HepG2 (cell line): Measurements from ENCODE around the gene DRAM1. TPM values are rescaled to one million over a fixed set of nuclear protein-coding genes. Genes with fewer than 3 reads are reported as not detected.

Experiments
- ATAC-seq: fragments of 200-7000 bp; cut with Tn5 transposase; 3 replicates; pipeline ENCODE4 v1.9.1; 2020; ENCODE audit warnings: mild to moderate bottlenecking, moderate library complexity
- BruUV-seq: library from RNA; stranded (reverse); fragments of 400-500 nt; replicated peaks from 2 replicates; lab custom pipeline; 2021; lab: Mats Ljungman, UMichigan
- CTCF ChIA-PET: fragments of 300-600 bp; formaldehyde crosslinking; extraction: SDS; loops from one replicate; lab custom pipeline; 2021; ENCODE audit warnings: low total read pairs, inconsistent platforms, low intra/inter-chr PET ratio; lab: Yijun Ruan, JAX
- POLR2A ChIA-PET: fragments of 350-600 bp; sonication (Branson Sonifier 250); formaldehyde crosslinking; loops from one replicate; lab custom pipeline; 2020; ENCODE audit warnings: antibody characterized with exemption, inconsistent platforms; lab: Yijun Ruan, JAX
- DNase-seq: peaks from one replicate; pipeline ENCODE4 v3.0.0-alpha.2; 2015; ENCODE audit warnings: low spot score
- FAIRE-seq: peaks from 3 replicates; lab custom pipeline; 2011; peaks lifted over from hg19 to GRCh38; lab: Jason Lieb, UNC
- H2AFZ ChIP-seq: one replicate; pipeline ENCODE4 v1.6.1; 2011; ENCODE audit warnings: low read length, inconsistent platforms
- H3K27ac ChIP-seq: fragments of 300-600 bp; 3 replicates; pipeline ENCODE4 v1.8.0; 2011; ENCODE audit warnings: mixed run types, mild to moderate bottlenecking, mixed read lengths, low read length, inconsistent platforms; ENCODE audit not compliant: insufficient read depth; ENCODE audit errors: extremely low read length
- H3K27me3 ChIP-seq, 2 experiments: fragments of 200-600 bp in 1 of 2; 2 replicates in 1 of 2; 3 replicates in 1 of 2; pipeline versions ENCODE4 v1.6.0 to v1.8.0; 2011; ENCODE audit warnings: low read length in 2 of 2, mild to moderate bottlenecking in 2 of 2, moderate library complexity in 2 of 2, inconsistent platforms in 1 of 2; ENCODE audit not compliant: insufficient read depth in 2 of 2, control insufficient read depth in 1 of 2
- H3K36me3 ChIP-seq, 2 experiments: fragments of 200-600 bp in 1 of 2; replicated peaks in 1 of 2; 2 replicates in 1 of 2; 3 replicates in 1 of 2; pipeline versions ENCODE4 v1.5.1 to v1.8.0; 2011; ENCODE audit warnings: low read length in 2 of 2, inconsistent platforms in 1 of 2; ENCODE audit not compliant: insufficient read depth in 2 of 2, control insufficient read depth in 1 of 2
- H3K4me1 ChIP-seq: 2 replicates; pipeline ENCODE4 v1.5.1; 2012; ENCODE audit warnings: low read length, inconsistent platforms; ENCODE audit not compliant: insufficient read depth
- H3K4me2 ChIP-seq: 2 replicates; pipeline ENCODE4 v1.6.0; 2011; ENCODE audit warnings: low read depth, low read length, inconsistent platforms
- H3K4me3 ChIP-seq, 3 experiments: fragments of 200-600 bp in 1 of 3; sonication (generic), shearing (Covaris generic) in 1 of 3; replicated peaks in 1 of 3; 2 replicates each; pipeline ENCODE4 v1.5.1; 2011 to 2016; ENCODE audit warnings: low read length in 3 of 3, inconsistent platforms in 2 of 3, low read depth in 2 of 3, mild to moderate bottlenecking in 2 of 3, control low read depth in 1 of 3, mixed read lengths in 1 of 3; ENCODE audit not compliant: insufficient read depth in 1 of 3
- H3K79me2 ChIP-seq: one replicate; pipeline ENCODE4 v1.6.1; 2011; ENCODE audit warnings: low read length, inconsistent platforms; ENCODE audit not compliant: insufficient read depth
- H3K9ac ChIP-seq: 2 replicates; pipeline ENCODE4 v1.6.0; 2011; ENCODE audit warnings: mild to moderate bottlenecking, low read depth, low read length, inconsistent platforms; ENCODE audit not compliant: insufficient read depth
- H3K9me3 ChIP-seq: 2 replicates; pipeline ENCODE4 v1.5.1; 2012; ENCODE audit warnings: mild to moderate bottlenecking, low read length
- H4K20me1 ChIP-seq: 2 replicates; pipeline ENCODE4 v1.6.0; 2011; ENCODE audit warnings: inconsistent platforms, mild to moderate bottlenecking, low read length, moderate library complexity; ENCODE audit not compliant: insufficient read depth
- ARID2 ChIP-seq: sonication (generic); formaldehyde crosslinking; IDR thresholded peaks from 2 replicates; pipeline ENCODE4 v1.8.1; 2022; ENCODE audit warnings: mild to moderate bottlenecking, missing genetic modification reagents, borderline replicate concordance
- CHCHD3 ChIP-seq: sonication (generic); formaldehyde crosslinking; IDR thresholded peaks from 2 replicates; pipeline ENCODE4 v1.8.0; 2022; ENCODE audit warnings: mild to moderate bottlenecking, missing genetic modification reagents, moderate library complexity
- HNRNPLL ChIP-seq: fragments of 200-400 bp; formaldehyde crosslinking; IDR thresholded peaks from 2 replicates; pipeline ENCODE4 v1.6.1; 2017; ENCODE audit warnings: mild to moderate bottlenecking, low read depth, low read length; ENCODE audit not compliant: poor library complexity, severe bottlenecking
- KDM5A ChIP-seq: fragments of 200-600 bp; sonication (generic); IDR thresholded peaks from 2 replicates; pipeline ENCODE4 v1.7.0; 2018; ENCODE audit warnings: antibody characterized with exemption, mild to moderate bottlenecking, low read length, borderline replicate concordance
- MAFF ChIP-seq: IDR thresholded peaks from 2 replicates; pipeline ENCODE4 v1.6.1; 2011; ENCODE audit warnings: low read depth, low read length, improper control_type of control experiment
- PLRG1 ChIP-seq: fragments of 450-650 bp; conservative IDR thresholded peaks from 2 replicates; pipeline ENCODE4 v1.6.1; 2016
- SIN3B ChIP-seq: fragments of 150-350 bp; IDR thresholded peaks from 2 replicates; pipeline ENCODE4 v1.6.1; 2014; ENCODE audit warnings: low read length
- SMAD1 ChIP-seq: sonication (generic); formaldehyde crosslinking; IDR thresholded peaks from 2 replicates; pipeline ENCODE4 v1.4.0; 2020; ENCODE audit warnings: missing genetic modification reagents, low read depth, mild to moderate bottlenecking, borderline replicate concordance
- SMC3 ChIP-seq: IDR thresholded peaks from 2 replicates; pipeline ENCODE4 v1.6.1; 2011; ENCODE audit warnings: low read length, improper control_type of control experiment
- TP53 ChIP-seq: sonication (generic); formaldehyde crosslinking; conservative IDR thresholded peaks from 2 replicates; pipeline ENCODE4 v1.4.0; 2020; ENCODE audit warnings: missing genetic modification reagents
- ZNF274 ChIP-seq: sonication (generic); formaldehyde crosslinking; IDR thresholded peaks from 2 replicates; pipeline ENCODE4 v1.5.1; 2020; ENCODE audit warnings: mild to moderate bottlenecking, missing genetic modification reagents
- ZNF484 ChIP-seq: sonication (generic); formaldehyde crosslinking; IDR thresholded peaks from 2 replicates; pipeline ENCODE4 v1.5.1; 2020; ENCODE audit warnings: mild to moderate bottlenecking, low read depth, missing genetic modification reagents, borderline replicate concordance
- ZNF777 ChIP-seq: sonication (generic); formaldehyde crosslinking; IDR thresholded peaks from 2 replicates; pipeline ENCODE4 v1.4.0; 2020; ENCODE audit warnings: missing genetic modification reagents
- whole genome bisulfite sequencing: methylation state at CpG from one replicate; pipeline ENCODE4 v1.1.6; 2017; ENCODE audit warnings: low lambda C conversion rate; 5-methylcytosine and 5-hydroxymethylcytosine counted together
- in situ Hi-C: cut with HindIII; loops from 2 replicates; pipeline ENCODE4 v1.10.0; 2017; ENCODE audit warnings: low pct_unique_long_range_greater_than_20kb; ENCODE audit not compliant: extremely low pct_ligation_motif_present
- intact Hi-C: fragments of 100-400 bp; cut with micrococcal nuclease; formaldehyde crosslinking; loops from one replicate; pipeline ENCODE4 v1.10.0; 2022; ENCODE audit not compliant: unreplicated experiment
- polyA plus RNA-seq, 8 experiments: library from polyadenylated mRNA; depleted of rRNA in 3 of 8; stranded (reverse) in 7 of 8; unstranded in 1 of 8; fragments of >200 nt; fragmentation: Illumina TruSeq in 4 of 8; extraction: Trizol in 4 of 8; gene quantifications; 2 replicates each; pipeline versions ENCODE4 v1.2.1 to v1.2.3, GENCODE V29; 2011 to 2016; ENCODE audit warnings: low read depth in 4 of 8, missing spikeins in 1 of 8, mixed read lengths in 1 of 8; ENCODE audit not compliant: insufficient read depth in 1 of 8
- total RNA-seq, 5 experiments: library from RNA; depleted of rRNA; stranded (reverse); fragments of >200 nt; fragmentation: Illumina TruSeq; extraction: Trizol; gene quantifications; 2 replicates each; pipeline ENCODE4 v1.2.3, GENCODE V29; 2016; ENCODE audit warnings: low read depth in 1 of 5
- TF ChIP-seq, protein P1 (sequence below): sonication (generic); formaldehyde crosslinking; IDR thresholded peaks from 2 replicates; pipeline ENCODE4 v1.4.0; 2020; ENCODE audit warnings: mild to moderate bottlenecking, low read depth, missing genetic modification reagents
- TF ChIP-seq, protein P2 (sequence below): sonication (generic); formaldehyde crosslinking; IDR thresholded peaks from 2 replicates; pipeline ENCODE4 v1.5.0; 2020; ENCODE audit warnings: missing genetic modification reagents
- TF ChIP-seq, protein P3 (sequence below): sonication (generic); formaldehyde crosslinking; IDR thresholded peaks from 2 replicates; pipeline ENCODE4 v1.5.0; 2020; ENCODE audit warnings: missing genetic modification reagents
- TF ChIP-seq, protein P4 (sequence below): sonication (generic); formaldehyde crosslinking; IDR thresholded peaks from 2 replicates; pipeline ENCODE4 v1.4.0; 2020; ENCODE audit warnings: mild to moderate bottlenecking, missing genetic modification reagents

The DRAM1 gene
- total and polyA plus RNA-seq, 2 of the 13 experiments (the other 11 are each of a cell fraction or from before 2014, with no cell fraction given): 20.9 to 32.6 TPM

DNA sequence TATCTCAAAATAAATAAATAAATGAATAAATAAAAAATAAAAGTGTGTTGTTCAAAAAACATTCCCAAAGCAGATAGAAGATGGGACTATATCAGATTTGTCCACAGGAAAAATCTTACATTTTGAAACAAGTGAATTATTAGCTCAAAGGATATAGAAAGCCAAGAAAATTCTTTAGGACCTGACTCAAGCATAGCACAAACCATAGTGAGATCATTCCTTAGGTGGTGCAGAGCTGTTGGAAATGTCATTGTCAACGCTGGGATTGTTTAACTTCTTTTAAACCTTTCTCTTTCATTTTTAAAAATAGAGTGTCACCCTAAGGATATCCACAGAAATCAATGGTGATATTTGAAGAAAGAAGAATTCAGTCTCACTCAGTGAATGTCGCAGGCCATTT is 43.5 kb downstream of the DRAM1 start:
- Histone ChIP-seq H3K27ac (no peak overlapping the region), H3K79me2 (no peaks in the 10 kb centered on the region)
- TF ChIP-seq SMC3 (no peak), HNRNPLL (no peak), ZNF777 (no peak), KDM5A (no peak), ARID2 (CRISPR knock-in tag) (no peak), ZNF484 (no peak), ZNF274 (CRISPR knock-in tag) (no peak), SIN3B (no peak), MAFF (no peak), SMAD1 (CRISPR knock-in tag) (no peak), TP53 (CRISPR knock-in tag) (no peak), PLRG1 (no peak), CHCHD3 (CRISPR knock-in tag) (no peak)
- TF ChIP-seq, protein P1, sequence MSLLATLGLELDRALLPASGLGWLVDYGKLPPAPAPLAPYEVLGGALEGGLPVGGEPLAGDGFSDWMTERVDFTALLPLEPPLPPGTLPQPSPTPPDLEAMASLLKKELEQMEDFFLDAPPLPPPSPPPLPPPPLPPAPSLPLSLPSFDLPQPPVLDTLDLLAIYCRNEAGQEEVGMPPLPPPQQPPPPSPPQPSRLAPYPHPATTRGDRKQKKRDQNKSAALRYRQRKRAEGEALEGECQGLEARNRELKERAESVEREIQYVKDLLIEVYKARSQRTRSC: no peak
- TF ChIP-seq, protein P2, sequence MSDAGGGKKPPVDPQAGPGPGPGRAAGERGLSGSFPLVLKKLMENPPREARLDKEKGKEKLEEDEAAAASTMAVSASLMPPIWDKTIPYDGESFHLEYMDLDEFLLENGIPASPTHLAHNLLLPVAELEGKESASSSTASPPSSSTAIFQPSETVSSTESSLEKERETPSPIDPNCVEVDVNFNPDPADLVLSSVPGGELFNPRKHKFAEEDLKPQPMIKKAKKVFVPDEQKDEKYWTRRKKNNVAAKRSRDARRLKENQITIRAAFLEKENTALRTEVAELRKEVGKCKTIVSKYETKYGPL (CRISPR knock-in tag): no peak
- TF ChIP-seq, protein P3, sequence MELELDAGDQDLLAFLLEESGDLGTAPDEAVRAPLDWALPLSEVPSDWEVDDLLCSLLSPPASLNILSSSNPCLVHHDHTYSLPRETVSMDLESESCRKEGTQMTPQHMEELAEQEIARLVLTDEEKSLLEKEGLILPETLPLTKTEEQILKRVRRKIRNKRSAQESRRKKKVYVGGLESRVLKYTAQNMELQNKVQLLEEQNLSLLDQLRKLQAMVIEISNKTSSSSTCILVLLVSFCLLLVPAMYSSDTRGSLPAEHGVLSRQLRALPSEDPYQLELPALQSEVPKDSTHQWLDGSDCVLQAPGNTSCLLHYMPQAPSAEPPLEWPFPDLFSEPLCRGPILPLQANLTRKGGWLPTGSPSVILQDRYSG (CRISPR knock-in tag): no peak
- TF ChIP-seq, protein P4, sequence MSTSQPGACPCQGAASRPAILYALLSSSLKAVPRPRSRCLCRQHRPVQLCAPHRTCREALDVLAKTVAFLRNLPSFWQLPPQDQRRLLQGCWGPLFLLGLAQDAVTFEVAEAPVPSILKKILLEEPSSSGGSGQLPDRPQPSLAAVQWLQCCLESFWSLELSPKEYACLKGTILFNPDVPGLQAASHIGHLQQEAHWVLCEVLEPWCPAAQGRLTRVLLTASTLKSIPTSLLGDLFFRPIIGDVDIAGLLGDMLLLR (CRISPR knock-in tag): no peak
- TF ChIP-seq, all 625 proteins: peak for 0
- peaks cover 14% of the 10 kb centered on the region for H3K4me1 ChIP-seq
- peaks cover 0 to 10% of the 10 kb centered on the region in 2 experiments; a peak in 4 of 5 replicates for H3K36me3 ChIP-seq
- H3K4me2 ChIP-seq: no peak overlapping the region
- no peak for DNase-seq
- in situ Hi-C loops (no loop called here), intact Hi-C loops (no loop called here)
- CTCF ChIA-PET: no interaction called here
- H2AFZ ChIP-seq: no peak overlapping the region
- no peak overlapping the region for H3K4me3 ChIP-seq
- no peaks in the 10 kb centered on the region for H3K27me3 ChIP-seq
- no peak overlapping the region for H3K9ac ChIP-seq
- no peaks in the 10 kb centered on the region for H4K20me1 ChIP-seq
- no peak for ATAC-seq
- H3K9me3 ChIP-seq: no peaks in the 10 kb centered on the region
- BruUV-seq: no TSS peak
- POLR2A ChIA-PET: no interaction called here
- 93% methylated on average over 2 of the region's 2 CpGs for WGBS
- no peak for FAIRE-seq
